ENCODE data around the gene FBXL7.

The FBXL7 gene

GRCh38 chr5:15966066-15966640 is 466.2 kb downstream of the FBXL7 start:
- no peak for DNase-seq

GRCh38 chr5:15966651-15967050 is 466.7 kb downstream of the FBXL7 start:
- no peak for DNase-seq

- DNase-seq = no peak
Measured at GRCh38 chr5:15968993-15969392, 469.0 kb downstream of the FBXL7 start.

GRCh38 chr5:15977851-15978250 is 477.9 kb downstream of the FBXL7 start:
- no peak for DNase-seq

GRCh38 chr5:15980835-15981234 is 480.9 kb downstream of the FBXL7 start:
- no peak for DNase-seq

- DNase-seq = no peak
Measured at GRCh38 chr5:15983392-15983791, 483.4 kb downstream of the FBXL7 start.

Data from activated CD4-positive, CD25-positive, alpha-beta regulatory T cell treated with anti-CD3 and anti-CD28 coated beads, Interleukin-2, amount 50 U/mL, for 72 hours (primary cell).